Astrocyte of the spinal cord (primary cell): Measurements from ENCODE around the gene PROK2.

Experiments used
- DNase-seq: peaks from one replicate; pipeline ENCODE4 v3.0.0; 2011; ENCODE audit warnings: low read depth, low spot score
- H3K4me3 ChIP-seq: 2 replicates; pipeline ENCODE4 v1.5.1; 2011; ENCODE audit warnings: low read depth, mild to moderate bottlenecking, low read length, moderate library complexity
- CTCF ChIP-seq: IDR thresholded peaks from 2 replicates; pipeline ENCODE4 v1.5.1; 2012; ENCODE audit warnings: low read depth, mild to moderate bottlenecking, low read length, inconsistent platforms
- in situ Hi-C: cut with HindIII; loops from 2 replicates; pipeline ENCODE4 v1.10.0; 2017; ENCODE audit warnings: low sequenced_read_pairs

Gene PROK2

GRCh38 chr3:71815340-71816067 lies 30.6 kb upstream of the PROK2 start:
- DNase-seq: no peak
- in situ Hi-C loops: no loop called here
- no peak overlapping the region for H3K4me3 ChIP-seq
- no peak for TF ChIP-seq CTCF

- in situ Hi-C loops: no loop called here
- no peak for DNase-seq
- H3K4me3 ChIP-seq: no peak overlapping the region
- TF ChIP-seq CTCF: no peak
Measured at GRCh38 chr3:71813704-71814103, 28.8 kb upstream of the PROK2 start.

- TF ChIP-seq CTCF: no peak
- in situ Hi-C loops: no loop called here
- H3K4me3 ChIP-seq: no peak overlapping the region
- DNase-seq: no peak
Measured at GRCh38 chr3:71813073-71813472, 28.1 kb upstream of the PROK2 start.

- TF ChIP-seq CTCF: no peak
- DNase-seq: no peak
- in situ Hi-C loops: no loop called here
- H3K4me3 ChIP-seq: no peak overlapping the region
Measured at GRCh38 chr3:71810056-71810455, 25.1 kb upstream of the PROK2 start.

- no peak overlapping the region for H3K4me3 ChIP-seq
- in situ Hi-C loops: no loop called here
- DNase-seq: no peak
- TF ChIP-seq CTCF: no peak
Measured at GRCh38 chr3:71809321-71810026, 24.5 kb upstream of the PROK2 start.

GRCh38 chr3:71806736-71807135 lies 21.8 kb upstream of the PROK2 start:
- TF ChIP-seq CTCF: no peak
- no peak for DNase-seq
- H3K4me3 ChIP-seq: no peak overlapping the region
- in situ Hi-C loops: no loop called here
